Effector CD4-positive, alpha-beta T cell (primary cell): Measurements from ENCODE around the gene CFI.
"Not testable (repeated sequence)": the region's sequence is repeated elsewhere in the genome, so short reads cannot be mapped to it uniquely, and the experiment has no call there.

Source experiments
- DNase-seq: peaks from one replicate; pipeline ENCODE4 v3.0.0-alpha.2; 2020

CFI gene

DNA sequence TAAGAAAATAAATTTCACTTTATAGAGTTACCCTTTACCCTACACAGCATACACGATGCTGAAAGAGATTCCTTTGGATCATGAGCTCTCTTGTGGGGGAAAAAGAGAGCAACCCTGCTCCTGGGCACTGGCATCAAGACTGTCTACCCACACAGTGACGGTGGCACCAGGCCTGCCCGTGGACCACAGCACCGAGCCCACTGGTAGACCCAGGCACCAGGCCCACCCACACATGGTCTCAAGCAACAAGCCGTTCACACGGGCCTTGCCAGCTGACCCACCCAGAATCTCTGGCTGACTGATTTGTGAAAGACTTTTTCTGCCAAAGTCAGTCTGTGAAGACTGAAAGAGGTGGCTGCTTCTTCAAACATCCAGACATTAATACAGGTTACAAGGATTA lies 6.7 kb downstream of the CFI start:
- no peak for DNase-seq

DNA sequence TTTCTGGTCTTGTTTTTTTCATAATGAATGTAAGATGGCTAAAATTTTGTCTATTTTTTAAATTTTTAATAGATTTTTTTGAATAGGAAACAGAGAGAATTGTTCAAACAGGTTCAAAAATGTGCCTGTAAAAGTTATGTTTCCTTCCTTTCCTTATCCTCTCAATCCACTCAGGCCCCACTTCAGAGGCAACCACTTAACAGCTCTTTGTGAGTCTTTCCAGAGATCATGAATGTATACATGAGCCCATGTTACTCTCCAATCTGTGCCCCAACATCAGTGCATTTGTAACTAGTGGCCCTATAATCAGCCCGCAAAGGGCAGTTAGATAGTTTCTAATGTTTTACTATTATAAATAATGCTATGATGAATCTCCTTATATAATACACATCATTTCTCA lies 14.0 kb downstream of the CFI start:
- DNase-seq, result no peak

DNA sequence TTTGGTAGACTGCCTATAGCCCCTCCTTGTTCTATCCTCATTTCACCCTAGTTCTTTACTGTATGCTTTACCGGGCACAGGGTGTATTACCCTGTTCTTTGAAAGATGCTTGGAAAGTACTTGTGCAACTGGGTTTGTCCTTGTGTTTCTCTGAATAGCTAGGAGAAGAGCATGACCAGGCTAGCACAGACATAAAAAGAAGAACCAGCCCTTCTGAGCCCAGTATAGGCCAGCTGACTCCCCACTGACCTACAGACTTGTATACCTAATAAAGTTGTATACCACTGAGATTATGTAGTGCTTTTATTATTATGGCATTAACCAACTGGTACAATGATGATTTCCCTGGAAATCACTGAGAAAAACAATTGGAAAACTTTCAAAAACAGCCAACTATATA lies 15.0 kb downstream of the CFI start:
- DNase-seq, result no peak

DNA sequence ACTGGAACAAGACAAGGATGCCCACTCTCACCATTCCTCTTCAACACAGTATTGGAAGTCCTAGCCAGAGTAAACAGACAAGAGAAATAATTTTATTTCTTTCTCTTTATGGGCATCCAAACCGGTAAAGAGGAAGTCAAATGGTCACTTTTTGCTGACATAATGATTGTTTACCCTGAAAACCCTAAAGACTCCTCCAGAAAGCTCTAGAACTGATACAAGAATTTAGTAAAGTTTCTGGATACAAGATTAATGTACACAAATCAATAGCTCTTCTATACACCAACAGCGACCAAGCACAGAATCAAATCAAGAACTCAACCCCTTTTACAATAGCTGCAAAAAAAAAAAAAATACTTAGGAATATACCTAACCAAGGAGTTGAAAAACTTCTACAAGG lies 19.7 kb downstream of the CFI start:
- DNase-seq, result not testable (repeated sequence)

DNA sequence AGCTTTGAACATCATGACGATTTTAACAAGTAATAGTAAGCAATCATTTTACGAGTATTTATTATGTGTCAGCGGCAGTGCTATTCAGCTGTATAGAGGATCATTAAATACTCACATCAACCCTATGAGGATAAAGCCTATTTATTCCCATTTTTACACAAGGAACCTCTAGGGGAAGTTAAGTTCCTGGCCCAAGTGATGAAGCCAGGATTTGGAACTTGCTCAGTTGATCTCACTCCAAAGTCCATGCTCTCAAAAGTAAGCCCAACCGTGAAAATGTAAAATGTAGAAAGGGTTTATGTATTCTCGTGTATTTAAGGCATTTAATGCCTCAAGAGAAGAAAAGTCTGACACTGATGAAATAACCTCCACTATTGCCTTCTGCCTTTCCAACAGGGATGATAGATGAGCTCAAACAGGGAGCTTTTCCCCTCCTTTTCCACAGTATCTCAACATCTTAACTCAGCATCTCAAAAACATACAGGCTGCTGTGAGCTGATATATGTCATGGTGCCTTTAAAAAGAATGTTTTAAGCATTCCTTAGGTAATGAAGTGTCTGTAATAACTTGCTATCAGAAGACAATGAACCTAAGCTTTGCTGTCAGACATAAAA lies 36.9 kb downstream of the CFI start:
- no peak for DNase-seq

DNA sequence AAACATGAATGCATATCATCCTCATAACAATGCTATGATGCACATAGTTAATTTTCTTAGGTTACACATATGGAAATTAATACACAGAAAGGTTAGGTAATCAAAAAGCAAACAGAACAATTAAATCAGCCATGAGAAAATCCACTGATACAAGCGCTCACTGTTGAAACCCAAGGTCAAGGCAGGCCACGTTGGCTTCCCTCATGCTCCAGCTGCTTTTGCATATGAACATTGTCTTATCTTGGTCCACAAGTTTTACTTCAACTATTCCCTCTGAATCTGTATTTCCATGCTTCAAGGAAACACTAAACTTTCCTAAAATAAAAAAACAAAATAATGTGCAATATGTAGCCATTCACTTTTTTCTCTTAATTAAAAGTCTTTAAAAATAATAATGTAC lies 37.4 kb downstream of the CFI start:
- DNase-seq, result no peak

DNA sequence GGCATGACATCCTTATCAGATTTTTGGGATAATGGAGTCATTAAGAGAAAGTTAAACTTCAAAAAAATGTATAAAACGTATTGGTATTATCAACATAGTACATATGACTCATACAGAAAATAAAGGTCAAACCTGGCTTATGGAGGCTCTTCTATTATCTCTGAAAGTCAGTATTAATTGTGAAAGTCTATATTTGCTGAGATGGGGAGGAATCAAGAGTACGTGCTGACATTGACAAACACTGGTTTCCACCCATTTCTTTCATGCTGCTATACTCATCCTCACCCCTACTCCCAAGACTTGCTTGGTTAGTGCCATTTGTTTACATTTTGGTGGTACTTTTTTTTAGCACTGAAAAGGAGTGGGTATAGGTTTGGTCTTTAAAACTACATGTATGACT lies 41.1 kb downstream of the CFI start:
- DNase-seq, result no peak

DNA sequence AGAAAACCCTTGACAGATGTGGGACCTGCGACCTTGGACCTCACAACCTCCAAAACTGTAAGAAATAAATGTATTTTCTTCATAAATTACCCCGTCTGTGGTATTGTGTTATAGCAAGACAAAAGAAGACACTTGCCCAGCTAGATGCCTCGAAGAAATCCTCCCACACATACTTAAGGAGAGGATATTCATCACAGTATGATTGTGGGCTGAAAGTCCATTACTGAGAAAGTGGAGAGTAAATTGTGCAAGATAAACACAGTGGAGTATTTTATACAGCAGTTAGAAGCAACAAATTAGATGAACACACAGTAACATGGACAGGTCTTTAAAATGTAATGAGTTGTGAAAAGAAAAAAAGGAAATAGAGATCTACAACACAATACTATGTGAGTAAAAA lies 46.1 kb downstream of the CFI start:
- no peak for DNase-seq

DNA sequence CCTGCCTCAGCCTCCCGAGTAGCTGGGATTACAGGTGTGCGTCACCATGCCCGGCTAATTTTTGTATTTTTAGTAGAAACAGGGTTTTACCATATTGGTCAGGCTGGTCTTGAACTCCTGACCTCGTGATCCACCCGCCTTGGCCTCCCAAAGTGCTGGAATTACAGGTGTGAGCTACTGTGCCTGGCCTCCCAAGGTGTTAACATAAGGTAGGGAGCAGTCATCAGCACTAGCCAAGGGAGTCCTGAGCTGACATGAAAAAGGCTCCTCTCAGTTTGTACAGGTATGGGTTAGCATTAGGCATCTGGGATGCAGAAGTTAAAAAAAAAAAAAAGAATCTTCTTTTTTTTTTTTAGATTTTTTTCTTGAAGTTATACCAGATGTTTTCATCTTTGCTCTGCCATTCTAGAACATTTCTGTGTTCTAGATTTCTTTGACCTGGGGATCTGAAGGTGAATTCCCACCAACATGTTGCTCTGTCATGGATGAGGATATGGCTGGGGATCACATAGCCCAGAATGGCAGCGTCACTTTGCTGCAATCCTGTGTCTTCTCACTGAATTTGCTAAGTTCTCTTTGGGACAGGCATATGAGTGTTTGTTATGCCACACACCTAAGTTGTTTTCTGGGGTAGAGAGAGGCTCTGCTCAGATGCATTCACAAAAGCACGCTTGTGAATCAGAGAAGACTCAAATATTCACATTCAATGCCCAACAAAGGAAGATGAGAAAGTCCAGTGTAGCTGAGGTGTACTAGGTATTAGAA lies 47.5 kb downstream of the CFI start:
- no peak for DNase-seq

DNA sequence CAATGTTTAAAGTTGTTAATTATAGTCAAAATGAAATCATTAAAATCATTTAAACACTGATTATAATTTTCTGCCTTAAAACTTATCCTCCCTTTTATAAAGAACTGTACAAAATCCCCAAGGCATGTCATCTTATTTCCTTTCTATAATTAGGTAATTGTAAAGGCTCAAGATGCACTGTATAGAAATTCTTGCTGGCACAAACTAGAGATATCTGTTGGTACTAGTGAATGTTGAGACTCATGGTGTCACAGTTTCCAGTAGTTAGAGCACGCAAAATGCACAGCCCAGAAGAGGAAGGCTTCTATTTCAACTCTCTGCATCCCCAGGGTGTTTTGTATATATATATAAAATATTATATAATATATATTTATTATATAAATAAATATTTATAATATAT lies 49.3 kb downstream of the CFI start:
- DNase-seq, result no peak

DNA sequence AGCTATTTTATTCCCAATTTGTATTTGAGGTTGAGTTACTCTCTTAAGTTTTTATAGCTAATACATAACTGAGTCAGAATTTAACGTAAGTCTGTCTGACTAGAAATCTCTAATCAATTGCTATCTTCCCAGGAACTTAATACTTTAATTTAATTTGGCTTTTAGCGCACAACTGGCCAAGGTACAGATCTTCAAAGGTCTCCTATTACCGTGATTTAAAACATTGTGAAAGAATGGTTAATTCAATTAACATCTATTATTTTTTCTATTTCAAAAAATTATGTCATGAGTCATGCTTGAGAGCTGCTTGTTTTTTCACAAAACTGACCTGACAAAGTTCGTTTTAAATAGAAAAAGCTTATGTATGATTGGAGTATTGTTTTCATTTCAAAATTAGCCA lies 49.9 kb downstream of the CFI start:
- no peak for DNase-seq

DNA sequence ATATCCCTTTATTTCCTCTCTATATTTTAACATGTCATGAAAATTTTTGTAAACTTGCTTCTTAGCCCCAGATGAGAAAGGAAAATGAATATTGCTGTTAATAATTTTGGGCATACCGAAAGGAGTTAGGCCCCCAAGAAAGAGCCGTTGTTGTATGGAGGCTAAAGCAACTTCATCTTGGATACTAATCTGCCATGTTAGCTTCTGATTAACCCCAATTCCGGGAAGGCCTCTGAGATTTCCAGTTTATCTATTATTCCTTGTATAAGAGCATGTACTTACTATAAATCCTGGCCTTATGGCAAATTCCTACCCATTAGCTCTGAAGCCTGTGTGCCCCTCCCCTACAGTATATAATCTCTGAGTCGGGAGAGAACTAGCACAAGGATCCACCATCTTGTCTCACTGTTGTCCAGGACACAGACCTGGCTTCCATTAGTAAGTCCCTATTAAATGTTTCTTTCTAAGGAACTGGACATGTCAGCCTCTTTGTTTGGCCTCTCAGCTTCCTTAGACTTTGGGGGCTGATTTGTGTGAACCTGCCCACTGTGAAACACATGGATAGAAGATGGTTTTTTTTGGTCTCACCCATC lies 51.1 kb downstream of the CFI start:
- DNase-seq, result no peak

DNA sequence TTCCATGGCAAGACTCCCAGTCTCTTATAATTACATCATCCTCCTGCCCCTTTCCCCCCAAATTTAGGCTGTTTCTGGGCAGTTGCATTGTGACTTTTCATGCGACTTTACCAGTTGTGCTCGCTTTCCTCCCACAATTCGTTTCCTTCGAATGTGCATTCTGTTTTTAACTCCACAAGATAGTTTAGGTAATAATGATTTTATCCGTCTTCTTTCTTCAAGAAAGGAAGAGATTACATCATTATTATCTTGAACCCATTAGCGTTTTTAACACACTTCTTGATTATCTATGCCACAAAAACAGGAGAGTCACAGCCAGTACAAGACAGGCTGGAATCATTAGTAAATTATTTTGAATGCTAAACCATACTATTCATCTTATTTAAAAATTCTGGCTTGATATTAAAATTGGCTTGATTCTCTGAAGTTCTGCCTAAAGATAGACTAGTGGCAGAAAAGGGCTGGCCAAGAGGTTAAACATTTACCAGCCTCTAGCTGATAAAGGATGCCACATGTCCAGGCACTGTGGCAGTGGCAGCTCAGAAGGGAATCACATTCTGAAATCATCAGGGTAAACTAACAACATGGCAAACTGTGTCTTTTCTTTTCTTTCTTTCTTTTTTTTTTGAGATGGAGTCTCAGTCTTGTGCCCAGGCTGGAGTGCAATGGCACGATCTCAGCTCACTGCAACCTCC lies 52.3 kb downstream of the CFI start:
- no peak for DNase-seq

DNA sequence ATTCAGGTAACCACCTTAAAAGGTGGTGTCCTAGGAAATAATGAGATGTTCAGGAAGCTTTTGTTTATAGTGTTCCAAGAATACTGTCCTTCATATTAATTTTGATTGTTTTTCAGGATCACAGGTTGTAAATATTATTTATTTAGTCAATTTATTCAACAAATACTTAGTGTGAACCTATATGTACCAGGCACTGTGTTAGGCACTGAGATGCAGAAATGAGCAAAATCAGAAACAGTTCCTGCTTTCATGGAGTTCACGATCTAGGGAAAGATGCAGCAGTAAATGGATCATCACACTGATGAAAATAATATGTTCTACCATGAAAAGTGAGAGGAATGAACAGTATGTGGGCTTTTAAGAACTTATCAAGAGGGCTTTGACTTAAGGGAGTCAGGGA lies 53.7 kb downstream of the CFI start:
- DNase-seq, result no peak

DNA sequence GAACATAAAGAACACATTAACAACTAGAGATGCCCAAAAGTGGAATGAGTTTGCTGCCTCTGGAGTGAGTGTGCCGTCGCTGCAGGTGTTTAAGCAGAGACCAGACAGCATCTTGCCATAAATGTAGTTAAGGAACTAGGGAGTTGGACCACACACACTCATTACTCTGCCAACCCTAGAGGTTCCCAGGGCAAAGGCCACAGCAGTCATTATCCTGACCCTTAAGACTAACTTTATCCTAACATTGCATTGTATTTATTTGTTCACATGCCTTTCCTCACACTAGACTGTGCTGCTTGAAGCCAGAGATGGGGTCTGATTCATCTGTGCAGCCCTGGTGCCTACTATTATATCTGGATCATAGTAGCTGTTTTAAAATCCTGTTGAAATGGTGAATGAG lies 55.1 kb downstream of the CFI start:
- DNase-seq, result no peak

DNA sequence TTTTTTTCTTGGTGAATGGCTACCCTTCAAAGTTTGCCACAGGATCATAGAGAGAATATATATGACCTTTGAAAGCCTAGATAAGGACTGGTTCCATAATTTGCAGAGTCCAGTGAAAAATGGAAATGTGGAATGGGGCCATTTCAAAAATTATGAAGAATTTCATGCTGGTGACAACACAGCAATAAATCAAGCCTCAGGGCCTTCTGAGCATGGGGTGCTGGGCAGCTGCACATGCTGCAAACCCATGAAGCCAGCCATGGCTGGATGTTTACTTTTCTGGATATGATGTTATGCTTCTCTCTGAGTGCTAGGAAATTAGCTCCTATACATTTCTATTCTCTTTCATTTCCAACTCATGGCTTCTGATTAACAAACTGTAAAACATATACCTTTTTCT lies 56.0 kb downstream of the CFI start:
- no peak for DNase-seq

DNA sequence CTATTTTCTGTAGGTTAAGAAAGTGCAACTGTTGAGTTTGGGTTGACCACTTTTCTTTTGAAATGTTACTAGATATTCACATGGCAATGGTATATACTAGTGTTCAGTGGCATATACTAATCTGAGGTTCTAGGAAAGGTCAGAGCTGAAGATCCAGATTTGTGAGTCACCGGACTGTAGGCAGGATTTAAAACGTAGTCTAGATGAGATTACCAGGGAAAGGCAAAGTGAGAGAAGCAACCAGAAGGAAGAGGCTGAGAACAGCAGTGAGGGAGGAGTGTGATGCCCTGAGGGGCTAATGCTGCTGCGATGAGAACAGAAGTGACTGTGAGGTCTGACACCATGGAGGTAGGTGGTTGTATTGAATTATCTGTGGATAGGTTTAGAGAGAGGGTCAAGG lies 62.3 kb downstream of the CFI start:
- DNase-seq, result no peak

DNA sequence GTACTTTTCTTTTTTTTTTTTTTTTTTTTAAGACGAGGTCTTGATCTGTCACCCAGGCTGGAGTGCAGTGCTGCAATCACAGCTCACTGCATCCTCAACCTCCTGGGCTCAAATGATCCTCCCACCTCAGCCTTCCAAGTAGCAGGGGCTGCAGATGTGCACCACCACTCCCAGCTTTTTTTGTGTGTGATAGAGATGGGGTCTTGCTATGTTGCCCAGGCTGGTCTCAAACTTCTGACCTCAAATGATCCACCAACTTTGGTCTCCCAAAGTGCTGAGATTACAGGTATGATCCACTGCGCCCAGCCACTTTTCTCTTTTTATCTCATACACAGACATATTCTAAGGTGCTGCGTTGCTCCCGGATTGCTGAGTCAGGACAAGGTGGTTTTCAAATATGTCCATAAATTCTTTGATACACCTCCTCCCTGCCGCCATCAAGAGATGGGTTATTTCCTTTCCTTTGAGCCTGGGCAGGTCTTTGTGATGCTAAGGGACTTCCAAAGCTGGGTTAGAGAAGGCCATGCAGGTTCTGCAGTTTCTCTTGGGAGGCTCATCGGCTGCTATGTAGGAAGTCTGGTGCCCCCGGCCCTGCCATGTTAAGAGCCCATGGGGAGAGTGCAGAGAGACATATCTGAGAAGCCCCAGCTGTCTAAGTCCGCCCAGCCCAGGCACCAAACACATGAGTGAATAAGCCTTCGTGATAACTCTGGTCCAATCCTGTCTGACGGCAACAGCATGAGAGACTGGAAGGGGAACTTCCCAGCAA lies 63.5 kb downstream of the CFI start:
- DNase-seq, result no peak

DNA sequence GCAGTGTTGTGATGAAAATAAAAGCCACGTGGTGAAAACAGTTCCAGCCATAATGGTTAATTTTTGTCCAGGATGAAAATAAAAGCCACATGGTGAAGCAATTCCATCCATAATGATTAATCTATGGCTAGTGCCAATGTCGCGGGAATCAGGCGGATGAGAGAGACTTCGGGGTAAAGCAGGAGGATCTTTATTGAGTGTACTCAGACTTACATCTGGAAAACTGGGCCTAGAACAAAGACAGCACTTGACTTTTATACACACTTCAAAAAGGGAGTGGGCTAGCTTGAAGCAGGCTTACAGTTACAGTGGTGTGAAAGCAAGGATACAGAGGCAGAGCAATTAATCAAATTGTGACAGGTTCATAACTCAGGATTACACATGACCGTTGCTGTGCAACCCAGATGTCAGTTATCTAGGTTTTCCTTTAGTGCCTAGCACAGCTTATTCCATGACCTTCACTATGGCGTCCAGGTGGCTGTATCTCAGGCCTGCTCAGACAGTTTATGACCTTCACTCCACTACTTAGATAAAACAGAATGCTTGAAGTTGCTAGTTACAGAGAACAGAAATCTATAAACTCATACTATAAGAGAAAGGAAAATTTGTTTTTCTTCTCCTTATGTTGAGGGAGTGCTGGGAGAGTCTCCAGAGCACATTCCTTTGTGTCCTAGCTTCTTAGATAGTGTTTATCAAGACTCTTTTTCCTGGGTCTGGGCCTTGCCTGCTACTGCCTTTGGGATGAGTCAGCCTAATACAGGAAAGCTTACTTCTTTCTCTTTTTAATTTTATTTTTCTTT lies 66.0 kb downstream of the CFI start:
- DNase-seq, result no peak

DNA sequence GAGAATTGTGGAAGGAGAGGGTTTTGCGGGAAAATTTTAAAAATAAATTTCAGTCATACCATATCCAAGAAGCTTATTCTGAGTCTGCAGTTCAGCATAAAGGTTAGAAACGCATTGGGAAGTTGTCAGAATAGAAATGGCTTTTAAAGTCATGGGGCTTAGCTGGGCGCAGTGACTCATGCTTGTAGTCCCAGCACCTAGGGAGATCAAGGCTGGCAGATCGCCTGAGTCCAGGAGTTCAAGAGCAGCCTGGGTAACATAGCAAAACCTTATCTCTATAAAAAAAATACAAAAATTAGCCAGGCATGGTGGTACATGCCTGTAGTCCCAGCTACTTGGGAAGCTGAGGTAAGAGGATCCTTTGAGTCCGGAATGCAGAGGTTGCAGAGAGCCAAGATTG lies 68.1 kb downstream of the CFI start:
- no peak for DNase-seq

DNA sequence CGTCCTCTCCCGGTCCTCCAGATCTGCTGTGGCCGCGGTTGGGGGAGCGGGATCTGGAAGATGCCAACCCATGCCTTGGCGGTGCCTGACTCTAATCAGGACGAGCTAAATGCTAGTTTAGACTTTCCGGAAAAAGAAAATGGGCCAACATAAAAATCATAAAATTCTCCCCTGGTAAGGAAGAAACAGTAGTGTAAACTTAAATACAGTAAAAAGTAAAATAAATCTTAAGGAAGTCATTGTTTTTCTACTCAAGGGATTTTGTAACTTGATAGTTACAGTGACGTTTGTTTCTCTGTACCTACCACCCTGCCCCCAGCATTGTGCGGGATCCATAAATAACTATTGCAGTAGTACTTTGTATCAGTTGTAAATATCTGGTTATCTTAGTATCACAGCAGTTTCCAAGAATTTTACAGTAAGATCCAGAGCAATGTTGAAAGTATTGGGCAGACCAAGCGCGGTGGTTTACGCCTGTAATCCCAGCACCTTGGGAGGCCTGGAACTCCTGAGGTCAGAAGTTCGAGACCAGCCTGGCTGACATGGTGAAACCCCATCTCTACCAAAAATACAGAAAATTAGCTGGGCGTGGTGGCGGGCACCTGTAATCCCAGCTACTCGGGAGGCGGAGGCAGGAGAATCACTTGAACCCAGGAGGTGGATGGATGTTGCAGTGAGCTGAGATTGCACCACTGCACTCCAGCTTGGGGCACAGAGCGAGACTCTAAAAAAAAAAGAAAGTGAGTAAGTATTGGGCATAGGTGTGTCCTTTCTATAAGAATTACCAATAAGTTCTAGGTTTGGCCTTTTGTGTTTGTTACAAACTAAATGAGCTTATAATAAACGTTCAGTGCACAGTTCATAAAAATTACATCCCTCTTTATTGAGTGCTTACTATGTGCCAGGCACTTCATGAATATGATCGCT lies 70.9 kb downstream of the CFI start:
- no peak for DNase-seq
